ENCODE data around the gene ANGPTL4.

ANGPTL4 gene

GRCh38 chr19:8416796-8417195 lies 52.8 kb downstream of the ANGPTL4 start:
- TF ChIP-seq ZFP3 (CRISPR knock-in tag; IDR thresholded peaks at IDR 0.05) (no peak), GLIS3 (CRISPR knock-in tag; IDR thresholded peaks at IDR 0.05) (no peak), ISL1 (CRISPR knock-in tag; IDR thresholded peaks at IDR 0.05) (no peak), ESRRG (CRISPR knock-in tag; IDR thresholded peaks at IDR 0.05) (no peak), CREB5 (CRISPR knock-in tag; IDR thresholded peaks at IDR 0.05; ENCODE audit: low read depth) (no peak), ZNF8 (CRISPR knock-in tag; IDR thresholded peaks at IDR 0.05) (no peak), PPARA (CRISPR knock-in tag; IDR thresholded peaks at IDR 0.05; ENCODE audit: borderline replicate concordance) (no peak), ZNF70 (CRISPR knock-in tag; IDR thresholded peaks at IDR 0.05) (no peak), CSDC2 (CRISPR knock-in tag; IDR thresholded peaks at IDR 0.05) (no peak), SNAI2 (CRISPR knock-in tag; IDR thresholded peaks at IDR 0.05) (no peak), TOX (CRISPR knock-in tag; IDR thresholded peaks at IDR 0.05; ENCODE audit: borderline replicate concordance) (no peak), TSHZ2 (CRISPR knock-in tag; IDR thresholded peaks at IDR 0.05) (no peak)
- TF ChIP-seq, protein P1, sequence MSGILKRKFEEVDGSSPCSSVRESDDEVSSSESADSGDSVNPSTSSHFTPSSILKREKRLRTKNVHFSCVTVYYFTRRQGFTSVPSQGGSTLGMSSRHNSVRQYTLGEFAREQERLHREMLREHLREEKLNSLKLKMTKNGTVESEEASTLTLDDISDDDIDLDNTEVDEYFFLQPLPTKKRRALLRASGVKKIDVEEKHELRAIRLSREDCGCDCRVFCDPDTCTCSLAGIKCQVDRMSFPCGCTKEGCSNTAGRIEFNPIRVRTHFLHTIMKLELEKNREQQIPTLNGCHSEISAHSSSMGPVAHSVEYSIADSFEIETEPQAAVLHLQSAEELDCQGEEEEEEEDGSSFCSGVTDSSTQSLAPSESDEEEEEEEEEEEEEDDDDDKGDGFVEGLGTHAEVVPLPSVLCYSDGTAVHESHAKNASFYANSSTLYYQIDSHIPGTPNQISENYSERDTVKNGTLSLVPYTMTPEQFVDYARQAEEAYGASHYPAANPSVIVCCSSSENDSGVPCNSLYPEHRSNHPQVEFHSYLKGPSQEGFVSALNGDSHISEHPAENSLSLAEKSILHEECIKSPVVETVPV (CRISPR knock-in tag; IDR thresholded peaks at IDR 0.05): no peak
- TF ChIP-seq, protein P2, sequence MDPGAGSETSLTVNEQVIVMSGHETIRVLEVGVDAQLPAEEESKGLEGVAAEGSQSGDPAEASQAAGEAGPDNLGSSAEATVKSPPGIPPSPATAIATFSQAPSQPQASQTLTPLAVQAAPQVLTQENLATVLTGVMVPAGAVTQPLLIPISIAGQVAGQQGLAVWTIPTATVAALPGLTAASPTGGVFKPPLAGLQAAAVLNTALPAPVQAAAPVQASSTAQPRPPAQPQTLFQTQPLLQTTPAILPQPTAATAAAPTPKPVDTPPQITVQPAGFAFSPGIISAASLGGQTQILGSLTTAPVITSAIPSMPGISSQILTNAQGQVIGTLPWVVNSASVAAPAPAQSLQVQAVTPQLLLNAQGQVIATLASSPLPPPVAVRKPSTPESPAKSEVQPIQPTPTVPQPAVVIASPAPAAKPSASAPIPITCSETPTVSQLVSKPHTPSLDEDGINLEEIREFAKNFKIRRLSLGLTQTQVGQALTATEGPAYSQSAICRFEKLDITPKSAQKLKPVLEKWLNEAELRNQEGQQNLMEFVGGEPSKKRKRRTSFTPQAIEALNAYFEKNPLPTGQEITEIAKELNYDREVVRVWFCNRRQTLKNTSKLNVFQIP (CRISPR knock-in tag; IDR thresholded peaks at IDR 0.05; ENCODE audit: borderline replicate concordance, low read depth): no peak
- no peak for ATAC-seq

DNA sequence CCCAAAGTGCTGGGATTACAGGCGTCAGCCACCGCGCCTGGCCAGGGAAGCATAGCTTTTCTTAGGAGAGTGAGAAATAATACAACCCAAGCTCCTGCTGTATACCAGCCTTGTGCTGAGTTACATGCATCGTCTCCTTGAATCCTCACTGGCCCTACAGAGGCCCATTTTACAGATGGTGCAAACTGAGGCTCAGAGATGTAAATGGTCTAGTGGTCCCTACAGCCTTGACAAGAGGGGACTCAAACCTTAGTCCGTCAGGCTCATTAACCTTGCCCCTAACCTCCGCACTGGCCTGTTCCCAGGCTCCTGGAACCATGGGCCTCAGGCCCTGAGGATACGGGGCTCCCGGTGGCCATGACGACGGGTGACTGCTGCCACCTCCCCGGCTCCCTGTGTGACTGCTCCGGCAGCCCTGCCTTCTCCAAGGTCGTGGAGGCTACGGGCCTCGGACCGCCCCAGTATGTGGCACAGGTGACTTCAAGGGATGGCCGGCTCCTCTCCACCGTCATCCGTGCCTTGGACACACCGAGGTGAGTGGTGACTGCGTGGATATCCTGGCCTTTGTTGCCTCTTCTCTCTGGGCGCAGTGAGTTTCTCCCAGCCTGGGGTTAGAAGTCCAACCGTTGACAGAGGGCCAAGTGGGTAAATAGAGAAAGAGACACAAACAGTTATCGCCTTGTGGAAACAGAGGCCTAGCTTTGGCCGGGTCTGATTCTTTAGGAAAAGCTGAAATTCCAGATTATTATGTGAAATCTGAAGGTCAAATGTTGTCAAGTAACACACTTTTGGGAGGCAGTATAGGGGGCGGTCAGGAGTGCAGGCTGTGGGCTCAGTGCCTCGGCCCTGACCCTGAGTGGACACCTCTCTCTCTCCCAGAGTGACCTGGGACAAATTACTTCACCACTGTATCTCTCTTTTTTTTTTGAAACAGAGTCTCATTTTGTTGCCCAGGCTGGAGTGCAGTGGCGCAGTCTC lies 57.8 kb downstream of the ANGPTL4 start:
- TF ChIP-seq, protein P2 (CRISPR knock-in tag; IDR thresholded peaks at IDR 0.05; ENCODE audit: borderline replicate concordance, low read depth): no peak
- TF ChIP-seq OSR1 (CRISPR knock-in tag; IDR thresholded peaks at IDR 0.05) (no peak), ISL1 (CRISPR knock-in tag; IDR thresholded peaks at IDR 0.05) (no peak), ZNF70 (CRISPR knock-in tag; IDR thresholded peaks at IDR 0.05) (no peak), ZFP30 (CRISPR knock-in tag; IDR thresholded peaks at IDR 0.05) (no peak), TOX (CRISPR knock-in tag; IDR thresholded peaks at IDR 0.05; ENCODE audit: borderline replicate concordance) (no peak), PPARA (CRISPR knock-in tag; IDR thresholded peaks at IDR 0.05; ENCODE audit: borderline replicate concordance) (no peak), ZFP3 (CRISPR knock-in tag; IDR thresholded peaks at IDR 0.05) (no peak), CREB5 (CRISPR knock-in tag; IDR thresholded peaks at IDR 0.05; ENCODE audit: low read depth) (no peak), ZC3H10 (CRISPR knock-in tag; IDR thresholded peaks at IDR 0.05) (no peak), ZNF8 (CRISPR knock-in tag; IDR thresholded peaks at IDR 0.05) (no peak), TCF4 (CRISPR knock-in tag; IDR thresholded peaks at IDR 0.05; ENCODE audit: borderline replicate concordance) (no peak), SNAI2 (CRISPR knock-in tag; IDR thresholded peaks at IDR 0.05) (no peak), ZNF565 (CRISPR knock-in tag; conservative IDR thresholded peaks at IDR 0.05; ENCODE audit: low read depth) (no peak), CSDC2 (CRISPR knock-in tag; IDR thresholded peaks at IDR 0.05) (no peak), ESRRG (CRISPR knock-in tag; IDR thresholded peaks at IDR 0.05) (no peak), GLIS3 (CRISPR knock-in tag; IDR thresholded peaks at IDR 0.05) (no peak), BACH2 (CRISPR knock-in tag; IDR thresholded peaks at IDR 0.05; ENCODE audit: borderline replicate concordance) (no peak), TSHZ2 (CRISPR knock-in tag; IDR thresholded peaks at IDR 0.05) (no peak)
- TF ChIP-seq, protein P1 (CRISPR knock-in tag; IDR thresholded peaks at IDR 0.05): no peak
- no peak for ATAC-seq

Data from SK-N-SH treated with all-trans-retinoic acid at 6 μM for 48 hours (cell line).